Measurements from ENCODE around the gene PAMR1.

Gene PAMR1

DNA sequence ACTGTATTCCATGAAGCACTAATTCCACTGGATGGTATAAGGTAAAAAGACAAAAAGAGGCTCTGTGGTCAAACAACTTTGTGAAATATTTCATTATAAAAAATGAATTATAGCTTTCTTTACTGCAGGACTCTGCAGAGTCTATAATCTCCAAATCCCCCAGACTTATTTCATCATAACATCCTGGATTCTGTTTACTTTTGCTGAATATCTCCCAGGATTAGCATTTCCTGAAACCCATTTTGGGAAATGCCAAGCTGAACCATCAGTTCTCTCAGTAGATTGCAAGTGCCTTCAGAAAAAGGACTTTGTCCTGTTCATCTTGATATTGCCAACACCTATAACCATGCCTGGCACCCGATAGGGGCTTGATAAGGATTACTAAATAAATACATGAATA, 7.9 kb downstream of the PAMR1 start:
- Histone ChIP-seq H3K27me3 (no peaks in the 10 kb centered on the region), H3K36me3 (no peaks in the 10 kb centered on the region), H3K27ac (no peak overlapping the region), H3K4me3 (no peak overlapping the region), H4K20me1 (no peaks in the 10 kb centered on the region), H3K4me1 (no peaks in the 10 kb centered on the region), H3K4me2 (no peak overlapping the region), H3K9me3 (replicated peaks in 1 of 11) (no peaks in the 10 kb centered on the region), H3K9ac (no peak overlapping the region)
- TF ChIP-seq Cebpa-rat (IDR thresholded peaks at IDR 0.05) = no peak

DNA sequence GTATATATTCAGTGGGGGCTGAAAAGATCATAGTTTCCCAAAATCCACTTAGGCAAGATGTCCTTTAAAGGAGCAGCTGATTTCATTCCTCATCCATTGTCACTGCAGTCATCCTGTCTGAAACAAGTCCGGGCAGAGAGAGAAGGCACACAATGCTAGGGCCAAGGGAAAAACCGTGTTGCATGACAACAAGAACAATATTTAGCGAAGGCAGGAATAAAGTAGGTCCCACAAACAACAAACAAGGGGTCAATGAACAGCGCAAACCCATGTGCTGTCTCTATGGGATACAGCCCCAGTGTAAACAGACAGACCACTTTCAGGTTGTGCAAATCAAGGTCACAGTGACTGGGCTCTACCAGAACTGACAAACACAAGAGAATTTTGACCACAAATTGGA, 9.0 kb downstream of the PAMR1 start:
- H3K27me3 ChIP-seq = no peaks in the 10 kb centered on the region
- H3K4me1 ChIP-seq = no peaks in the 10 kb centered on the region
- no peaks in the 10 kb centered on the region for H4K20me1 ChIP-seq
- no peaks in the 10 kb centered on the region for H3K36me3 ChIP-seq
- no peak overlapping the region for H3K4me3 ChIP-seq
- no peaks in the 10 kb centered on the region for H3K9me3 ChIP-seq (replicated peaks in 1 of 11)
- TF ChIP-seq Cebpa-rat (IDR thresholded peaks at IDR 0.05) = no peak
- H3K4me2 ChIP-seq = no peak overlapping the region
- H3K9ac ChIP-seq = no peak overlapping the region
- H3K27ac ChIP-seq = no peak overlapping the region

DNA sequence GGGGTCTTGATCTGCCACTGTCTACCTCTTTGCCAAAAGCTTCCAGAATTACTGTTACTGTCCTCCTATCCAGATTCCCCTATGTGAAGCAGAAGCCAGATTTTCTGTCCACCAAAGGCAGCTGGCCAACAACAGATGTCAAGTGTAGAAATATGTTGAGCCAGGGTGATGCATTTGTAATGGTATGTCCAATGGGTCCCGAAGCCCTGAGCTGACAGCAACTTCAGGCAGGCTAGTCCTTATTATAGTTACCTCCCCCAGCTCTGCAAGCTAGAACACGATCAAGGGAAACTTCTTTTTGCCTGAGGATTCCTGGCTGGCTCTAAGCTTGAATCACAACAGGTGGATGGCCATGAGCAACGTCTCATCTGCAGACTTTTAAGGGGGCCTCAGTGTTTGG, 10.2 kb downstream of the PAMR1 start:
- Histone ChIP-seq H4K20me1 (no peaks in the 10 kb centered on the region), H3K4me2 (no peak overlapping the region), H3K36me3 (no peaks in the 10 kb centered on the region), H3K27ac (no peak overlapping the region), H3K9ac (no peak overlapping the region), H3K9me3 (replicated peaks in 1 of 11) (no peaks in the 10 kb centered on the region), H3K4me1 (no peaks in the 10 kb centered on the region), H3K4me3 (no peak overlapping the region), H3K27me3 (no peaks in the 10 kb centered on the region)
- TF ChIP-seq Cebpa-rat (IDR thresholded peaks at IDR 0.05) = no peak

DNA sequence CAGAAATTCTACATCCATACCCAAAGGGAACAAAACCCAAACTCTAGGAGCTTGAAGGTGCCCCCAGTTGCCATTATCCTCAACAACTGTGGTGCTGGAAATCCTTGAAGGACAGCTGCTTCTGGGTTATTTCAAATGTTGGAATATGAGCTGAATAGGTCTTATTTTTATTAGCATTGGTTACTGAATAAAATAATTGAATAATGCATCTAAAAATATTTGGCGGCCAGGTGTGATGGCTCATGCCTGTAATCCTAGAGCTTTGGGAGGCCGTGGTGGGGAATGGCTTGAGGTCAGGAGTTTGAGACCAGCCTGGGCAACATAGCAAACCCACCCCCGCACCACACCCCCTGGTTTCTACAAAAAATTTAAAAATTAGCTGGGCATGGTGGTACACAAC, 10.9 kb downstream of the PAMR1 start:
- no peaks in the 10 kb centered on the region for H3K27me3 ChIP-seq
- no peaks in the 10 kb centered on the region for H4K20me1 ChIP-seq
- H3K9me3 ChIP-seq (replicated peaks in 1 of 11) = peaks cover 0 to 2% (median 0%) of the 10 kb centered on the region in 11 experiments; a peak in 2 of 22 replicates
- H3K36me3 ChIP-seq = no peaks in the 10 kb centered on the region
- no peak overlapping the region for H3K27ac ChIP-seq
- no peaks in the 10 kb centered on the region for H3K4me1 ChIP-seq
- TF ChIP-seq Cebpa-rat (IDR thresholded peaks at IDR 0.05) = no peak
- no peak overlapping the region for H3K9ac ChIP-seq
- no peak overlapping the region for H3K4me2 ChIP-seq
- H3K4me3 ChIP-seq = no peak overlapping the region

DNA sequence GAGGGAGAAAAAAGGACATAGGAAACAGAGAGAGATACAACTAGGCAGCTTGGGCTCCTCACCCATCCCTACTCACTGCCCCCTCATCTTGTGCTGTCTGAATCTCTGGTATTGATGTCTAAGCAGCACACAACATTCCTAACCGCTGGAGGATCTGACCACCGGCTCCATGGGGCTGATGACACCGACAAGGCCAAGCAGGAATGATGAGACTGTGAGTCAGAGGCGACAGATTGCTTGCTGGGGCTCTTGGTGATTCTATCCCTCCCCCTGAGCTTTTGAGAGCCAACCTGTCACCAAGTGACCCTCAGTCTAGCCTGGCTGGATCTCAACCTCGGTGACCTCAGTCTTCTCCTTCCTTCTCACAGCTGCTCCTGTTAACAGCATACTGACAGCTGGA, 13.8 kb downstream of the PAMR1 start:
- H3K4me1 ChIP-seq = no peaks in the 10 kb centered on the region
- no peak overlapping the region for H3K4me2 ChIP-seq
- H4K20me1 ChIP-seq = no peaks in the 10 kb centered on the region

DNA sequence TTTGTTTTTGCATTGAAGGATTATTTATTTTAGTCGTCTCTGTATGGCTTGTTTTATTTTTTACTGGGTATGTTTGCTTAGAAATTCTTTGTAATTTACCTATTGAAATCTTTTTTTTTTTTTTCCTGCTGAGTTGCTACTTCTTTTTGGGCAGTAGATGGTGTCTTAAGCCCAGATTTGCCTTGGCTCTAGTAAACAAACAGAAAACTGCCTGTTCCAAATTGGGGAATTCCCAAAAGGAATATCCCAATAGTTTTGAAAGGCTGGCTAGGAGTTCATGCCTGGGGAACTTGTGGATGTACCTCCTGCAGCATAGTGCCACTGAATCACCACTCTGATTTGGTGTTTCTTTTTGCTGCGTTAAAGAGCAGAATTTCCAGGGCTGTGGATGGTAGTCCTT, 17.7 kb downstream of the PAMR1 start:
- no peak overlapping the region for H3K27ac ChIP-seq
- no peaks in the 10 kb centered on the region for H3K4me1 ChIP-seq
- no peaks in the 10 kb centered on the region for H4K20me1 ChIP-seq
- no peak for TF ChIP-seq Cebpa-rat (IDR thresholded peaks at IDR 0.05)
- peaks cover 36 to 55% (median 43%) of the 10 kb centered on the region in 11 experiments for H3K9me3 ChIP-seq (replicated peaks in 1 of 11)
- no peak overlapping the region for H3K4me2 ChIP-seq
- H3K36me3 ChIP-seq = no peaks in the 10 kb centered on the region
- no peaks in the 10 kb centered on the region for H3K27me3 ChIP-seq
- H3K4me3 ChIP-seq = no peak overlapping the region
- no peak overlapping the region for H3K9ac ChIP-seq

More for the DNA sequence above, 13.8 kb downstream of the PAMR1 start:
- H3K9me3 ChIP-seq (replicated peaks in 1 of 11) = peaks cover 21 to 30% (median 25%) of the 10 kb centered on the region in 11 experiments
- H3K9ac ChIP-seq = no peak overlapping the region
- H3K36me3 ChIP-seq = no peaks in the 10 kb centered on the region
- H3K27me3 ChIP-seq = no peaks in the 10 kb centered on the region
- no peak for TF ChIP-seq Cebpa-rat (IDR thresholded peaks at IDR 0.05)
- H3K27ac ChIP-seq = no peak overlapping the region
- H3K4me3 ChIP-seq = no peak overlapping the region

DNA sequence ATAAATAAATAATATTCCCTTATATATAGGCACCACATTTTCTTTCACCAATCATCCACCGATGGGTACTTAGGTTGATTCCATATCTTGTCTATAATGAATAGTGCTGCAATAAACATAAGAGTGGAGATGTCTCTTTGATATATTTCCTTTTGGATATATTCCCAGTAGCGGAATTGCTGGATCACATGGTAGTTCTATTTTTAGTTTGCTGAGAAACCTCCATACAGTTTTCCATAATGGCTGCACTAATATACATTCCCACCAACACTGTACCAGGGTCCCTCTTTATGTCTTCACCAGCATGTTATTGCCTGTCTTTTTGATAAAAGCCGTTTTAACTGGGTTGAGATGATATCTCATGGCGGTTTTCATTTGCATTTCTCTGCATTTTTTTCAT, 23.6 kb downstream of the PAMR1 start:
- no peak overlapping the region for H3K9ac ChIP-seq
- no peak for TF ChIP-seq Cebpa-rat (IDR thresholded peaks at IDR 0.05)
- no peak overlapping the region for H3K27ac ChIP-seq
- H3K4me2 ChIP-seq = no peak overlapping the region
- H3K9me3 ChIP-seq (replicated peaks in 1 of 11) = peaks cover 16 to 30% (median 19%) of the 10 kb centered on the region in 11 experiments; a peak in 21 of 22 replicates
- no peaks in the 10 kb centered on the region for H3K36me3 ChIP-seq
- no peaks in the 10 kb centered on the region for H3K4me1 ChIP-seq
- H3K4me3 ChIP-seq = no peak overlapping the region
- no peaks in the 10 kb centered on the region for H3K27me3 ChIP-seq
- no peaks in the 10 kb centered on the region for H4K20me1 ChIP-seq

DNA sequence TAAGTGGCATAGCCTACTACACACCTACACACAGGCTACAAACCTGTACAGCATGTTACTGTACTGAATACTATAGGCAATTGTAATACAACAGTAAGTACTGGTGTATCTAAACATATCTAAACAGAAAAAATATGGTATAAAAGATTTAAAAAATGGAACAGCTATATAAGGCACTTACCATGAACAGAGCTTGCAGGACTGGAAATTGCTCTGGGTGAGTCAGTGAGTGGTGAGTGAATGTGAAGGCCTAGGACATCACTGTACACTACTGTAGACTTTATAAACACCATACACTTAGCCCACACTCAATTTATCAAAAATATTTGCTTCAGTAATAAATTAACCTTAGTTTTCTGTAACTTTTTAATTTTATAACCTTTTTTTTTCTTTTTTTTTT, 24.7 kb downstream of the PAMR1 start:
- no peak overlapping the region for H3K4me2 ChIP-seq
- no peak for TF ChIP-seq Cebpa-rat (IDR thresholded peaks at IDR 0.05)
- H3K9ac ChIP-seq = no peak overlapping the region
- H4K20me1 ChIP-seq = no peaks in the 10 kb centered on the region
- no peak overlapping the region for H3K4me3 ChIP-seq
- no peaks in the 10 kb centered on the region for H3K4me1 ChIP-seq
- H3K27me3 ChIP-seq = no peaks in the 10 kb centered on the region
- H3K36me3 ChIP-seq = no peaks in the 10 kb centered on the region
- peaks cover 7 to 19% (median 8%) of the 10 kb centered on the region in 11 experiments; a peak in 21 of 22 replicates for H3K9me3 ChIP-seq (replicated peaks in 1 of 11)
- no peak overlapping the region for H3K27ac ChIP-seq

DNA sequence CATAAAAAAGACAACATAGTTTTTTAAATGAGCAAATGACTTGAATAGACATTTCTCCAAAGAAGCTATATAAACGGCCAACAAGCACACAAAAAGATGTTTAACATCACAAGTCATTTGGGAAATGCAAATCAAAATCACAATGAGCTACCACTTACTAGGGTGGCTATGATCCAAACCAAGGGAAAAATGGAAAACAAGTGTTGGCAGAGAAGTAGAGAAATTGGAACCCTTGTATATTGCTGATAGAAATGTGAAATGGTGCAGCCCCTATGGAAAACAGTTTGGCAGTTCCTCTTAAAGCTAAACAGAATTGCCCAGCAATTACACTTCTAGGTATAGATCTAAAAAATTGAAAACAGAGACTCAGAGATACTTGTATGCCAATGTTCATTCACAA, 29.0 kb downstream of the PAMR1 start:
- no peak for TF ChIP-seq Cebpa-rat (IDR thresholded peaks at IDR 0.05)
- Histone ChIP-seq H3K9ac (no peak overlapping the region), H3K9me3 (replicated peaks in 1 of 11) (0 out of 22 replicates have a peak, but pooled peaks cover 0 to 4% (median 0%) of the 10 kb centered on the region in 11 experiments), H3K36me3 (no peaks in the 10 kb centered on the region), H3K27ac (no peak overlapping the region), H3K27me3 (no peaks in the 10 kb centered on the region), H3K4me3 (no peak overlapping the region), H3K4me1 (no peaks in the 10 kb centered on the region), H3K4me2 (no peak overlapping the region), H4K20me1 (no peaks in the 10 kb centered on the region)

DNA sequence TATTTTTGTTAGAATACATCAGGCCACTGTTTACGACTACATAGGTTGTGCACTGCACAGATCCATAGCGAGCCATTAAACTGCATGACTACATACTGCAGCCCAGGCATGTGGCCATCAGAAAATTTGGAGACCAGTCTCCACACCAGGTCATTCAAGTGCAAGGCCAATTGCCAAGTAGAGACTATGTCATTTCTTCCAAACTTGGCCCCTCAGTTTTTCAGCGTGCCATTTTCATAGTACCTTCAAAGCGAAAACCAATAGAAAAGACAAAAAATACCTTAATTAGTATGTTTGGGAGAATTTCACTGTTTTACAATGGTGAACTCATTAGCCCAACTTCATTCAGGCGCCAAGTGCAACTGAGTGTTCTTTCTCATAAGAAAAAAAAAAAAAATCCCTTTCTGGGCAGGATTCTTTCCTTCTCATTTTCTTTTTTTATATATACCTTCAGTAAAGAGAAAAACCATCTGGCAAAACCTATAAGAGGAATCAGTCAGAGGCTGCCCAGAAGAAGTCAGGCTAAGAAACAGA, 30.4 kb downstream of the PAMR1 start:
- Histone ChIP-seq H3K36me3 (no peaks in the 10 kb centered on the region), H3K27ac (no peak overlapping the region), H3K4me3 (no peak overlapping the region), H3K27me3 (no peaks in the 10 kb centered on the region), H4K20me1 (no peaks in the 10 kb centered on the region), H3K4me1 (no peaks in the 10 kb centered on the region), H3K9me3 (replicated peaks in 1 of 11) (peaks cover 0 to 8% (median 3%) of the 10 kb centered on the region in 11 experiments; a peak in 11 of 22 replicates), H3K9ac (no peak overlapping the region), H3K4me2 (no peak overlapping the region)
- TF ChIP-seq Cebpa-rat (IDR thresholded peaks at IDR 0.05) = no peak
